CD4-positive, CD25-positive, alpha-beta regulatory T cell (primary cell): Measurements from ENCODE around the gene TMEM9. TPM values are rescaled to one million over a fixed set of nuclear protein-coding genes. Genes with fewer than 3 reads are reported as not detected.

Experiments used
- ATAC-seq, 2 donors: fragments of 150-1000 bp; cut with Tn5 transposase; one replicate each; pipeline ENCODE4 v1.10.0; 2021; ENCODE audit warnings: low read depth in 2 of 2, moderate number of reproducible peaks in 2 of 2, moderate library complexity in 1 of 2
- DNase-seq, 3 donors: peaks; one replicate each; pipeline versions ENCODE4 v3.0.0 to v3.0.0-alpha.2; 2012 to 2022; ENCODE audit warnings: mixed read lengths in 1 of 3
- H3K27ac ChIP-seq: one replicate; pipeline ENCODE4 v1.7.0; 2013; ENCODE audit warnings: mild to moderate bottlenecking, low read length; ENCODE audit not compliant: insufficient read depth, poor library complexity, severe bottlenecking
- H3K27me3 ChIP-seq: one replicate; pipeline ENCODE4 v1.7.0; 2013; ENCODE audit warnings: low read length; ENCODE audit not compliant: control insufficient read depth, insufficient read depth
- H3K36me3 ChIP-seq: one replicate; pipeline ENCODE4 v1.7.0; 2013; ENCODE audit warnings: mild to moderate bottlenecking, low read length, moderate library complexity; ENCODE audit not compliant: control insufficient read depth, insufficient read depth
- H3K4me1 ChIP-seq: 2 replicates; pipeline ENCODE4 v1.7.0; 2013; ENCODE audit warnings: mild to moderate bottlenecking, low read length; ENCODE audit not compliant: insufficient read depth, control insufficient read depth, poor library complexity, severe bottlenecking
- H3K4me3 ChIP-seq: one replicate; pipeline ENCODE4 v1.7.0; 2013; ENCODE audit warnings: low read depth, mild to moderate bottlenecking, low read length, moderate library complexity
- H3K9me3 ChIP-seq, 2 experiments: 1 replicate in 1 of 2; 2 replicates in 1 of 2; pipeline ENCODE4 v1.7.0; 2013; ENCODE audit warnings: low read length in 2 of 2, mild to moderate bottlenecking in 1 of 2, moderate library complexity in 1 of 2; ENCODE audit not compliant: control insufficient read depth in 2 of 2
- H3K27ac Mint-ChIP-seq, 3 donors: one replicate each; pipeline ENCODE4 v1.8.0; 2020 to 2022; ENCODE audit warnings: mild to moderate bottlenecking in 3 of 3, mixed read lengths in 3 of 3, moderate library complexity in 2 of 3
- H3K27me3 Mint-ChIP-seq: one replicate; pipeline ENCODE4 v1.8.0; 2022; ENCODE audit warnings: mild to moderate bottlenecking, mixed read lengths
- H3K36me3 Mint-ChIP-seq: one replicate; pipeline ENCODE4 v1.8.0; 2020; ENCODE audit warnings: mixed read lengths
- H3K4me1 Mint-ChIP-seq, 4 donors: one replicate each; pipeline ENCODE4 v1.8.0; 2020 to 2022; ENCODE audit warnings: mixed read lengths in 4 of 4, mild to moderate bottlenecking in 1 of 4
- H3K4me3 Mint-ChIP-seq, 4 donors: one replicate each; pipeline ENCODE4 v1.8.0; 2020 to 2022; ENCODE audit warnings: mild to moderate bottlenecking in 4 of 4, mixed read lengths in 4 of 4, moderate library complexity in 3 of 4
- H3K9me3 Mint-ChIP-seq, 7 donors: one replicate each; pipeline ENCODE4 v1.8.0; 2020 to 2022; ENCODE audit warnings: mixed read lengths in 7 of 7, mild to moderate bottlenecking in 3 of 7, moderate library complexity in 2 of 7
- polyA plus RNA-seq, 4 donors: library from polyadenylated mRNA; unstranded; fragments of 300-500 nt; fragmentation: Illumina TruSeq; gene quantifications; one replicate each; pipeline ENCODE4 v1.2.3, GENCODE V29; 2021
- total RNA-seq: library from RNA; stranded (reverse); gene quantifications from one replicate; pipeline ENCODE4 v1.2.3, GENCODE V29; 2022

The TMEM9 gene
- total and polyA plus RNA-seq, 5 donors from 2014 or later, result 12.1 to 40.6 (median 33.2) TPM

GRCh38 chr1:201113451-201114244 lies 40.6 kb downstream of the TMEM9 start:
- DNase-seq, result no peak
- no peaks in the 10 kb centered on the region for H3K9me3 ChIP-seq
- peaks cover 0 to 2% (median 0%) of the 10 kb centered on the region in 7 donors for H3K9me3 Mint-ChIP-seq
- no peak overlapping the region for H3K27ac ChIP-seq
- H3K27me3 Mint-ChIP-seq, result peaks cover 40% of the 10 kb centered on the region
- H3K27ac Mint-ChIP-seq, result peak overlapping the region; percentile 80 to 94 (median 89)
- peaks cover 0 to 26% (median 7%) of the 10 kb centered on the region in 4 donors for H3K4me1 Mint-ChIP-seq
- H3K4me3 ChIP-seq, result peak overlapping the region; percentile 51
- ATAC-seq, result no peak
- H3K36me3 Mint-ChIP-seq, result no peaks in the 10 kb centered on the region
- H3K4me3 Mint-ChIP-seq, result peak overlapping the region; percentile 89 to 95 (median 94)
- peaks cover 19% of the 10 kb centered on the region for H3K4me1 ChIP-seq
- peaks cover 5% of the 10 kb centered on the region for H3K27me3 ChIP-seq
- H3K36me3 ChIP-seq, result no peaks in the 10 kb centered on the region

GRCh38 chr1:201112926-201113325 lies 41.3 kb downstream of the TMEM9 start:
- Histone ChIP-seq H3K4me3 (no peak overlapping the region), H3K4me1 (peaks cover 19% of the 10 kb centered on the region), H3K36me3 (no peaks in the 10 kb centered on the region), H3K27ac (no peak overlapping the region), H3K9me3 (no peaks in the 10 kb centered on the region), H3K27me3 (peaks cover 5% of the 10 kb centered on the region)
- H3K36me3 Mint-ChIP-seq, result no peaks in the 10 kb centered on the region
- H3K27me3 Mint-ChIP-seq, result peaks cover 40% of the 10 kb centered on the region
- peak overlapping the region in 3 of 4 donors; percentile 68 to 89 (median 84) for H3K4me3 Mint-ChIP-seq
- peak overlapping the region in 1 of 3 donors; percentile 81 for H3K27ac Mint-ChIP-seq
- H3K9me3 Mint-ChIP-seq, result peaks cover 0 to 2% (median 0%) of the 10 kb centered on the region in 7 donors
- DNase-seq (no peak), ATAC-seq (no peak)
- H3K4me1 Mint-ChIP-seq, result peaks cover 0 to 26% (median 7%) of the 10 kb centered on the region in 4 donors

- H3K4me1 Mint-ChIP-seq, result peaks cover 0 to 24% (median 7%) of the 10 kb centered on the region in 4 donors
Measured at GRCh38 chr1:201112173-201112731, 42.0 kb downstream of the TMEM9 start, which contains the start of gene CACNA1S. CACNA1S (minus strand) TSS chr1:201112426; CDS start chr1:201112339, 87 bp downstream.

GRCh38 chr1:201111672-201112071 lies 42.6 kb downstream of the TMEM9 start:
- H3K9me3 ChIP-seq, result no peaks in the 10 kb centered on the region
- Mint-ChIP-seq H3K9me3 (peaks cover 0 to 2% (median 0%) of the 10 kb centered on the region in 7 donors), H3K4me3 (no peak overlapping the region), H3K4me1 (peaks cover 0 to 24% (median 6%) of the 10 kb centered on the region in 4 donors), H3K27ac (no peak overlapping the region), H3K36me3 (no peaks in the 10 kb centered on the region), H3K27me3 (peaks cover 31% of the 10 kb centered on the region)
- no peak overlapping the region for H3K4me3 ChIP-seq
- peaks cover 19% of the 10 kb centered on the region for H3K4me1 ChIP-seq
- peaks cover 5% of the 10 kb centered on the region for H3K27me3 ChIP-seq
- ATAC-seq, result no peak
- H3K36me3 ChIP-seq, result no peaks in the 10 kb centered on the region
- no peak for DNase-seq
- H3K27ac ChIP-seq, result no peak overlapping the region

More at GRCh38 chr1:201112173-201112731, 42.0 kb downstream of the TMEM9 start, which contains the start of gene CACNA1S:
- H3K9me3 ChIP-seq, result no peaks in the 10 kb centered on the region
- no peak within 1 kb of the TSS for H3K27ac ChIP-seq
- no peak within 1 kb of the TSS for H3K4me3 ChIP-seq
- Mint-ChIP-seq H3K36me3 (no peaks in the 10 kb centered on the region), H3K27ac (peak within 1 kb of the TSS in 2 of 3 donors; percentile 5 to 81), H3K27me3 (peaks cover 33% of the 10 kb centered on the region), H3K9me3 (peaks cover 0 to 2% (median 0%) of the 10 kb centered on the region in 7 donors), H3K4me3 (peak within 1 kb of the TSS in 3 of 4 donors; percentile 68 to 89 (median 84))
- H3K36me3 ChIP-seq, result no peaks in the 10 kb centered on the region
- peaks cover 5% of the 10 kb centered on the region for H3K27me3 ChIP-seq
- peaks cover 19% of the 10 kb centered on the region for H3K4me1 ChIP-seq
- DNase-seq (no peak), ATAC-seq (no peak)

GRCh38 chr1:201111156-201111555 lies 43.1 kb downstream of the TMEM9 start:
- peaks cover 0 to 19% (median 4%) of the 10 kb centered on the region in 4 donors for H3K4me1 Mint-ChIP-seq
- no peak for ATAC-seq
- peaks cover 27% of the 10 kb centered on the region for H3K27me3 Mint-ChIP-seq
- peaks cover 0 to 2% (median 0%) of the 10 kb centered on the region in 7 donors for H3K9me3 Mint-ChIP-seq
- no peak for DNase-seq
- no peak overlapping the region for H3K4me3 ChIP-seq
- no peaks in the 10 kb centered on the region for H3K36me3 ChIP-seq
- peaks cover 19% of the 10 kb centered on the region for H3K4me1 ChIP-seq
- H3K36me3 Mint-ChIP-seq, result no peaks in the 10 kb centered on the region
- no peak overlapping the region for H3K4me3 Mint-ChIP-seq
- H3K27ac ChIP-seq, result no peak overlapping the region
- H3K9me3 ChIP-seq, result no peaks in the 10 kb centered on the region
- peaks cover 1% of the 10 kb centered on the region for H3K27me3 ChIP-seq
- peak overlapping the region in 1 of 3 donors; percentile 5 for H3K27ac Mint-ChIP-seq

GRCh38 chr1:201110616-201111015 lies 43.7 kb downstream of the TMEM9 start:
- peaks cover 0 to 2% (median 0%) of the 10 kb centered on the region in 7 donors for H3K9me3 Mint-ChIP-seq
- no peaks in the 10 kb centered on the region for H3K36me3 Mint-ChIP-seq
- Histone ChIP-seq H3K4me3 (no peak overlapping the region), H3K27ac (no peak overlapping the region), H3K4me1 (peaks cover 16% of the 10 kb centered on the region), H3K9me3 (no peaks in the 10 kb centered on the region), H3K36me3 (no peaks in the 10 kb centered on the region), H3K27me3 (no peaks in the 10 kb centered on the region)
- H3K27ac Mint-ChIP-seq, result peak overlapping the region in 1 of 3 donors; percentile 38
- H3K27me3 Mint-ChIP-seq, result peaks cover 28% of the 10 kb centered on the region
- H3K4me1 Mint-ChIP-seq, result peaks cover 0 to 14% (median 3%) of the 10 kb centered on the region in 4 donors
- DNase-seq (no peak), ATAC-seq (no peak)
- H3K4me3 Mint-ChIP-seq, result no peak overlapping the region

- H3K4me1 Mint-ChIP-seq, result peaks cover 0 to 13% (median 3%) of the 10 kb centered on the region in 4 donors
- H3K27me3 Mint-ChIP-seq, result peaks cover 32% of the 10 kb centered on the region
- H3K36me3 Mint-ChIP-seq, result no peaks in the 10 kb centered on the region
- H3K9me3 Mint-ChIP-seq, result peaks cover 0 to 2% (median 0%) of the 10 kb centered on the region in 7 donors
- no peak overlapping the region for H3K4me3 Mint-ChIP-seq
- H3K4me1 ChIP-seq, result peaks cover 12% of the 10 kb centered on the region
- peak overlapping the region in 1 of 3 donors; percentile 90 for H3K27ac Mint-ChIP-seq
- no peak overlapping the region for H3K4me3 ChIP-seq
- H3K36me3 ChIP-seq, result no peaks in the 10 kb centered on the region
- ATAC-seq, result no peak
- no peaks in the 10 kb centered on the region for H3K27me3 ChIP-seq
- DNase-seq, result no peak
- no peak overlapping the region for H3K27ac ChIP-seq
- H3K9me3 ChIP-seq, result no peaks in the 10 kb centered on the region
Measured at GRCh38 chr1:201110138-201110537, 44.1 kb downstream of the TMEM9 start.
